Measurements from ENCODE around the gene AFMID. TPM values are rescaled to one million over a fixed set of nuclear protein-coding genes. Genes with fewer than 3 reads are reported as not detected.

Gene AFMID
- total RNA-seq, 1 experiment from 2014 or later: 65.8 TPM

DNA sequence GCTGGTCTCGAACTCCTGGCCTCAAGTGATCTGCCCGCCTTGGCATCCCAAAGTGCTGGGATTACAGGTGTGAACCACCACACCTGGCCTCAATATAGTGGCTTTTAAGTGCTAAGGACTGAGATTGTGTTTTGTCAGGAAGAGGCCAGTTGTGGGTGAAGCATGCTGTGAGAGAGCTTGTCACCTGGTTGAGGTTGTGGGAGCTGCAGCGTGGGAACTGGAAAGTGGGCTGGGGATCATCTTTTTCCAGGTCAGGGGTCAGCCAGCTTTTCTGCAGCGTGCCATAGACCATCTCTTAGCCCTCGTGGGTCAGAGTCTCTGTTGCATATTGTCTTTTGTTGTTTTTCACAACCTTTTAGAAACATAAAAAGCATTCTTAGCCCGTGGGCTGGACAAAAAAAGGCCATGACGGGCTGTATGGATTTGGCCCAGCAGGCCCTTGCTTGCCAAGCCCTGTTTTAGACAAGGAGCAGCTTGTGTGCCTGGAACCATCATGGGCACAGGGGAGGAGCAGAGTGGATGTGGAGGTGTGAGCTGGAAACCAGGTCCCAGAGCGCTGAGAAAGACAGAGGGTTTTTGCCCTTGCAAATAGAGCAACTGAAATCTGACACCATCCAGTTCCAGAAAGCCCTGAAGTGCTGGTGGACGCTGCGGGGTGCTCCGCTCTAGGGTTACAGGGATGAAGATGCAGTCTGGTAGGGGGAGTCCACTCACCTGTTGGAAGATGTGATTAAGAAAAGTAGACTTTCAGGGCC is 32.4 kb downstream of the AFMID start:
- Histone ChIP-seq H2AFZ (ENCODE audit: low read depth, low read length, poor library complexity, severe bottlenecking) (no peak overlapping the region), H3K27ac (ENCODE audit: low read depth, low read length) (no peak overlapping the region), H3K4me1 (ENCODE audit: control insufficient read depth in 1 of 2, insufficient read depth in 2 of 2, low read length in 2 of 2) (peaks cover 8 to 11% of the 10 kb centered on the region in 2 experiments; a peak in 3 of 4 replicates), H3K4me2 (ENCODE audit: low read length) (no peak overlapping the region), H3K36me3 (ENCODE audit: control insufficient read depth in 1 of 2, insufficient read depth in 2 of 2, low read length in 2 of 2) (peaks cover 52 to 64% of the 10 kb centered on the region in 2 experiments), H3K9me2 (ENCODE audit: insufficient read depth) (no peaks in the 10 kb centered on the region), H4K20me1 (ENCODE audit: insufficient read depth) (no peaks in the 10 kb centered on the region; the same call in 1 of the 2 replicates), H3K27me3 (ENCODE audit: insufficient read depth, low read length) (no peaks in the 10 kb centered on the region), H3K79me2 (ENCODE audit: insufficient read depth, low read length) (peaks cover 73% of the 10 kb centered on the region), H3K4me3 (replicated peaks in 1 of 2; ENCODE audit: low read depth in 1 of 2, low read length in 2 of 2) (no peak overlapping the region), H3K9ac (ENCODE audit: low read length) (no peak overlapping the region), H3K9me3 (ENCODE audit: control insufficient read depth in 1 of 2, insufficient read depth in 1 of 2, low read depth in 1 of 2, low read length in 2 of 2) (no peaks in the 10 kb centered on the region)
- no TSS peak for BruUV-seq (replicated peaks)
- TF ChIP-seq ELF1 (IDR thresholded peaks at IDR 0.05; ENCODE audit: borderline replicate concordance, low read depth) (no peak), SRF (IDR thresholded peaks at IDR 0.05; ENCODE audit: low read depth) (no peak)
- DNase-seq (ENCODE audit: low read depth, low spot score): no peak
- CTCF ChIA-PET: no interaction called here
- RAD21 ChIA-PET (ENCODE audit: low non-redundant PET in 1 of 2, low total read pairs in 2 of 2, uncharacterized antibody in 2 of 2, unreplicated experiment in 2 of 2): no interaction called here
- intact Hi-C loops (cut with micrococcal nuclease): no loop called here
- POLR2A ChIA-PET: no interaction called here
- no peak for ATAC-seq

- Histone ChIP-seq H3K36me3 (ENCODE audit: control insufficient read depth in 1 of 2, insufficient read depth in 2 of 2, low read length in 2 of 2) (peaks cover 43 to 51% of the 10 kb centered on the region in 2 experiments), H3K27ac (ENCODE audit: low read depth, low read length) (no peak overlapping the region), H3K9me3 (ENCODE audit: control insufficient read depth in 1 of 2, insufficient read depth in 1 of 2, low read depth in 1 of 2, low read length in 2 of 2) (no peaks in the 10 kb centered on the region), H3K9me2 (ENCODE audit: insufficient read depth) (no peaks in the 10 kb centered on the region), H3K79me2 (ENCODE audit: insufficient read depth, low read length) (peaks cover 38% of the 10 kb centered on the region), H3K4me2 (ENCODE audit: low read length) (no peak overlapping the region), H2AFZ (ENCODE audit: low read depth, low read length, poor library complexity, severe bottlenecking) (no peak overlapping the region), H3K4me3 (replicated peaks in 1 of 2; ENCODE audit: low read depth in 1 of 2, low read length in 2 of 2) (no peak overlapping the region), H4K20me1 (ENCODE audit: insufficient read depth) (no peaks in the 10 kb centered on the region; the same call in 1 of the 2 replicates), H3K4me1 (ENCODE audit: control insufficient read depth in 1 of 2, insufficient read depth in 2 of 2, low read length in 2 of 2) (no peaks in the 10 kb centered on the region), H3K9ac (ENCODE audit: low read length) (no peak overlapping the region), H3K27me3 (ENCODE audit: insufficient read depth, low read length) (no peaks in the 10 kb centered on the region)
- DNase-seq (ENCODE audit: low read depth, low spot score) (no peak), ATAC-seq (no peak)
- TF ChIP-seq POLR2AphosphoS5 (IDR thresholded peaks at IDR 0.05; ENCODE audit: low read depth, low read length) (no peak), SP1 (IDR thresholded peaks at IDR 0.05; ENCODE audit: low read depth) (no peak), ZNF274 (IDR thresholded peaks at IDR 0.05; ENCODE audit: low read depth, low read length) (no peak)
- RAD21 ChIA-PET (ENCODE audit: low non-redundant PET in 1 of 2, low total read pairs in 2 of 2, uncharacterized antibody in 2 of 2, unreplicated experiment in 2 of 2): no interaction called here
- intact Hi-C loops (cut with micrococcal nuclease): no loop called here
- POLR2A ChIA-PET: interaction anchor here (0.6 kb wide), 1 partner anchor 1996 kb away, joined by 3 read pairs; no protein-coding TSS in a partner anchor
- BruUV-seq (replicated peaks): no TSS peak
- CTCF ChIA-PET: no interaction called here
Observed at GRCh38 chr17:78223061-78223460, 35.9 kb downstream of the AFMID start.
